GM21723 (cell line): ENCODE data around the gene TNFRSF1A.

Experiments used
- ATAC-seq: cut with Tn5 transposase; IDR thresholded peaks from one replicate; pipeline ENCODE4 v1.9.1; 2021; ENCODE audit warnings: mild to moderate bottlenecking, moderate library complexity; ENCODE audit not compliant: unreplicated experiment

TNFRSF1A gene

DNA sequence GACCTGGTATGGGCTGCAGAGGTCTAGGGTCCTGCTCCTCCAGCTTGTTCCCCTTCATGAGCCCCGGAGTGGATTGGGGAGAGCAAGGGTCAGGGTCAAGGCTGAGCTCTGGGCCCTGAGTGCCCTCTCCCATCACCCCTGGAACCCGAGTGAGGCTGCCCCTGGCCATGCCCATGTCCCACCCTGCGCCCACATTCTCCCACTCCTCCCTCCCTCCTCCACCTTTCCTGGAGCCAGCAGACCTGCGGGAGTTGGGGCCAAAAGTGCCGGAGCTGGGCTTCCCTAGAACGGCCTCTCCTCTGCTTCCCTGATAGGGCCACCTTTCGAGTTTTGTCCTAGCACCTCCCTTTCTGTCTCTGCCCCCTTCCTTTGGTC lies 32.9 kb upstream of the TNFRSF1A start:
- no peak for ATAC-seq

- no peak for ATAC-seq
Observed at GRCh38 chr12:6374028-6374785, 32.3 kb upstream of the TNFRSF1A start.

- no peak for ATAC-seq
Observed at GRCh38 chr12:6373022-6373787, 31.3 kb upstream of the TNFRSF1A start.

- no peak for ATAC-seq
Observed at GRCh38 chr12:6372403-6373003, 30.6 kb upstream of the TNFRSF1A start.

DNA sequence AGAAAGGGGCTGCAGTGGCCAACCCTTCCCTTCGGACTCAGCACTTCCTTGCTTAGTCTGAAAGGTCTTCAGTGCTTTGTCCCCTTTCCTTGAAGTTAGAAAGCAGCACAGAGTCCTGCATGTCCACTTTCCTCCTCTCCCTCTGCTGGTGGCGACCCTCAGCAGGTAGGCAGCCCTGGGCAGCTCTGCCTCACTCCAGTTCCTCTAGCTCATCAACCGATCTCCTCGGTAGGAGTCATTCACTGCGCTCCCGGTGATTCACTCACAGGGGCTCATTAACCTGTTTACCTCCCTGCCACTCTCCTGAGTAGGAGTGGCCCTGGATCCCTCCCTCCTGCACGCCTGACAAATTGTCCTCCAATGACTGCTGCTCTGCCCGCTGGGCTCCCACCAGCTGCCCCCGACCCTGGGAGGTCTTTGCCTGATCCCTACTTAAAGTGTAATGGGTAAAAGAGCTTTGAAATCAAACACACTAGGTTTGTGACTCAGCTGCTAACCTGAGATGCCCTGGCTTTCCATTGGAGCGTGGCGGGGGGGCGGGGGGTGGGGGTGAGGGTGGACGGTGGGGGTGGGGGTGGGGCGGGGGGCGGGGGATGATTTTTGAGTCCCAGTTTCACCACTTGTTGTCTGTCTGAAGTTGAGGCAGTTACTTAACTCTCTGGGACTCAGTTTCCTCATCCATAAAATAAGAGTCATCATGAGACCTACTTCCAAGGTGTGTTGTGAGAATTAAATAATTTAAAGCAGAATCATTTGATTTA lies 29.3 kb upstream of the TNFRSF1A start:
- ATAC-seq = no peak

GRCh38 chr12:6370576-6370935 lies 28.7 kb upstream of the TNFRSF1A start:
- ATAC-seq = no peak

- ATAC-seq = no peak
Observed at GRCh38 chr12:6369916-6370575, 28.2 kb upstream of the TNFRSF1A start.

DNA sequence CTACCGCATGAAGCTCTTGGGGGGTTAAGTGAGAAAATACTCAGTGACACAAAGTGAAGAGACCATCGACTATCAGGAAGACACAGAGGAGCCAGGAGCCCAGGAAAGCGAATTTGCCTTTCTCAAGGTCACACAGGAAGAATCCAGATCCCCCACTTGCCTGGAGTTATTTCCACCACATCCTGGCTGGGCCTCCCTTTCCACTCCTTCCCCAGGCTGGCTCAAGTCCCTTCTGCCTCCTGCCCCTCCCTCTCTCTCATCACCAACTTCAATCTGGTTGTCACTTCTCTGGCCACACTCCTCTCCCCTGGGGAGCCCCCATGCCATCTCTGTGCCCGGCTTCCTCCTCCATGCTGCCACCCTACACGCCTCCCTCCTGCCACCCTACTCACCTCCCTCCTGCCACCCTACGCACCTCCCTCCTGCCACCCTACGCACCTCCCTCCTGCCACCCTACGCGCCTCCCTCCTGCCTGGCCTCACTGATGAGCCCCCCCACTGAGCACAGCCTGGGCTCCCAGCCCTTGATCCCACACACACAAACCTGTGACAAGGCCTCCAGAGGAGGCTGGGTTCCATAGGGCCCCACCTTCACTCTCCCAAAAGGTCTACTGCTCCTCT lies 27.1 kb upstream of the TNFRSF1A start:
- ATAC-seq = no peak

- no peak for ATAC-seq
Observed at GRCh38 chr12:6367969-6368892, 26.4 kb upstream of the TNFRSF1A start.

GRCh38 chr12:6367065-6367968 lies 25.4 kb upstream of the TNFRSF1A start:
- no peak for ATAC-seq

GRCh38 chr12:6364044-6364374 lies 22.1 kb upstream of the TNFRSF1A start:
- ATAC-seq = no peak

DNA sequence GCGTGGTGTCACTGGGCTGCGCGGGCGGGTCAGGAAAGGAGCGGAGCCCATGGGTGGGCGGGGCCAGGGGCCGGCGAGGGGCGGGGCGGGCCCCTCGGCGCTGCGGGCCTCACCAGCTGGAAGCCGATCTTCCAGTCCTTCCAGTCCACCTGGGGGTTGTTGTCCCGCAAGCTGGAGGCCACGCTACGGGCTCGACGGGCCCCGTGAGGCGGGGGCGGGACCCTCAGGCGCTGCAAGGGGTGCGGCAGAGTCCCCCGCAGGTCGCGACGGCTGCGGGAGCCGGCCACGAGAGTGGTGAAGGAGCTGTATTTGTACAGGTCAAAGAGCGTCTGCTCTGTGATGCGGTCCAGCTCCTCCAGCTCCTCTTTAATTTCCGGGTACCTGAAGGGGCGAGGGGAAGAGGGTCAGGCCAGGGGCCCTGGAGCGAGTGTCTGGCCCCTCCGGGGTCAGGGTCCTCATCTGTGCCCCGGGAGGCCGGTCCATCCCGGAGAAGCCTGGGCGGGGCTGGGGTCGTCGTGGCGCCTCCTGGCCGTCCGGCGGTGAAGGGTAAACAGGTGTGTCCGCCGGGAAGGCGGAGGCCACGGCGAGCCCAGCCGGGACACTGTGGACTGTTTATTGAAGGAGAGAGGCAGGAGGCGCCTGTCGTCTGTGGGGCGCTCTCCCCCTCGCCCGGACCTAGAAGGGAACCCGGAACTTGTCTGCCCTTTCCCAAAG lies 21.6 kb upstream of the TNFRSF1A start:
- no peak for ATAC-seq

- no peak for ATAC-seq
Observed at GRCh38 chr12:6363010-6363329, 21.1 kb upstream of the TNFRSF1A start.

- ATAC-seq = no peak
Observed at GRCh38 chr12:6362403-6362802, 20.5 kb upstream of the TNFRSF1A start.

DNA sequence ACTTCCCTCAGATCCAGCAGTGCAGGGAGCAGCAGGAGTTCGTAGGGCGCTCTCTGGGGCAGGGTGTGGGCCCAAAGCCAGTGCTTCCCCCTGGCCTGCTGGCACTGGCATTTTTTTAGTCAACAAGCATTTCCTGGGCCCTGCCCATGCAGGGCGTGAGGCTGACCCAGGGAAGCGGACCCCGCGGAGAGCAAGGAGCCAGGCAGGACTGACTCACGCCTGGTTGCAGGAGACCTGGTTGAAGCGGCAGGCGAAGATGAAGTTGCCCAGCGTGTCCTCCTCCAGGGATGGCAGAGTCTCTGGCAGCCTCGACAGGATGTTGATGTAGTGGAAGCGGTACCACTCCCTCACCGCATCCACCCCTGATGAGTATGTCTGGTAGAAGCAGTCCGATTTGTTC lies 20.0 kb upstream of the TNFRSF1A start:
- ATAC-seq = no peak

GRCh38 chr12:6360578-6361490 lies 19.0 kb upstream of the TNFRSF1A start:
- no peak for ATAC-seq

DNA sequence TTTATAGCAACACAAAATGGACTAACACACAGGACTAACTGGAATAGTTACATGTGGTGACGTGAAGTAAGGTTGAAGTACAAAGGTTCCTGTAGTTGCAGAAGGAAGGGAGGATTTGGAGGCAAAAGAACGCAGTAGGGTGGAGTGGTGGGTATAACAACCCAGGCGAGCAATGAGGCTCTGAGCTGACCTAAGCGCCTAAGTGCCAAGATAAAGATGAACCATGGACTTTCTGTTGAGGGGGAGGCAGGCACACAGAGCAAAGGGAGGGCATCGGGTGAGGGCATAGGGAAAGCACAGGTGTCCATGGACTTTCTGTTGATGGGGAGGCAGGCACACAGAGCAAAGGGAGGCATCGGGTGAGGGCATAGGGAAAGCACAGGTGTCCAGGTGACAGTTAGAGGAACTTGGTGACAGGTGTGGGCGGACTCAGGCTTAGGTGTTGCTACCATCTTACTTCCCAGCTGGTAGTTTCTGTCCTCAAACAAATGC lies 18.2 kb upstream of the TNFRSF1A start:
- no peak for ATAC-seq
